ENCODE results near the gene PTPRM. TPM values are rescaled to one million over a fixed set of nuclear protein-coding genes. Genes with fewer than 3 reads are reported as not detected.

The PTPRM gene
- total RNA-seq, 4 donors from 2014 or later = 62.7 to 94.0 (median 76.0) TPM

GRCh38 chr18:7647500-7647899, 80.4 kb downstream of the PTPRM start:
- DNase-seq (ENCODE audit: extremely low spot score) = no peak
- no peak overlapping the region for H3K27ac ChIP-seq (replicated peaks in 1 of 4)
- no peak for TF ChIP-seq EP300 (IDR thresholded peaks at IDR 0.05)
- TF ChIP-seq CTCF (IDR thresholded peaks at IDR 0.05) = no peak
- TF ChIP-seq POLR2AphosphoS5 (IDR thresholded peaks at IDR 0.05) = no peak
- no peak for TF ChIP-seq POLR2A (IDR thresholded peaks at IDR 0.05; ENCODE audit: low read depth)
- intact Hi-C loops (cut with DNase I) = no loop called here
- no peak overlapping the region for H3K4me3 ChIP-seq
- H3K4me1 ChIP-seq = peaks cover 20 to 22% (median 21%) of the 10 kb centered on the region in 4 donors
- no peaks in the 10 kb centered on the region for H3K27me3 ChIP-seq
- WGBS = 90% methylated on average over 3 of the region's 3 CpGs
- no peaks in the 10 kb centered on the region for H3K36me3 ChIP-seq
- H3K9me3 ChIP-seq = peaks cover 0 to 11% (median 0%) of the 10 kb centered on the region in 4 donors

GRCh38 chr18:7657050-7657449, 89.9 kb downstream of the PTPRM start:
- no peak for DNase-seq (ENCODE audit: extremely low spot score)
- no peaks in the 10 kb centered on the region for H3K36me3 ChIP-seq
- WGBS = 36% methylated on average over 6 of the region's 6 CpGs
- intact Hi-C loops (cut with DNase I) = no loop called here
- no peaks in the 10 kb centered on the region for H3K27me3 ChIP-seq
- no peak overlapping the region for H3K4me3 ChIP-seq
- H3K9me3 ChIP-seq = no peaks in the 10 kb centered on the region
- no peak overlapping the region for H3K27ac ChIP-seq (replicated peaks in 1 of 4)
- no peak for TF ChIP-seq CTCF (IDR thresholded peaks at IDR 0.05)
- no peak for TF ChIP-seq POLR2A (IDR thresholded peaks at IDR 0.05; ENCODE audit: low read depth)
- no peak for TF ChIP-seq EP300 (IDR thresholded peaks at IDR 0.05)
- no peak for TF ChIP-seq POLR2AphosphoS5 (IDR thresholded peaks at IDR 0.05)
- H3K4me1 ChIP-seq = peaks cover 17 to 25% (median 24%) of the 10 kb centered on the region in 4 donors

GRCh38 chr18:7657937-7658336, 90.8 kb downstream of the PTPRM start:
- no peak overlapping the region for H3K27ac ChIP-seq (replicated peaks in 1 of 4)
- H3K4me1 ChIP-seq = peaks cover 17 to 30% (median 25%) of the 10 kb centered on the region in 4 donors
- H3K36me3 ChIP-seq = no peaks in the 10 kb centered on the region
- H3K9me3 ChIP-seq = no peaks in the 10 kb centered on the region
- 97% methylated on average over 2 of the region's 2 CpGs for WGBS
- H3K27me3 ChIP-seq = no peaks in the 10 kb centered on the region
- no peak overlapping the region for H3K4me3 ChIP-seq
- TF ChIP-seq POLR2AphosphoS5 (IDR thresholded peaks at IDR 0.05) (no peak), CTCF (IDR thresholded peaks at IDR 0.05) (no peak), POLR2A (IDR thresholded peaks at IDR 0.05; ENCODE audit: low read depth) (no peak), EP300 (IDR thresholded peaks at IDR 0.05) (no peak)
- no peak for DNase-seq (ENCODE audit: extremely low spot score)
- intact Hi-C loops (cut with DNase I) = no loop called here

GRCh38 chr18:7658701-7659100, 91.6 kb downstream of the PTPRM start:
- intact Hi-C loops (cut with DNase I) = no loop called here
- TF ChIP-seq CTCF (IDR thresholded peaks at IDR 0.05) = no peak
- TF ChIP-seq POLR2AphosphoS5 (IDR thresholded peaks at IDR 0.05) = no peak
- TF ChIP-seq POLR2A (IDR thresholded peaks at IDR 0.05; ENCODE audit: low read depth) = no peak
- TF ChIP-seq EP300 (IDR thresholded peaks at IDR 0.05) = no peak

GRCh38 chr18:7661207-7661606, 94.1 kb downstream of the PTPRM start:
- H3K4me1 ChIP-seq = peaks cover 17 to 30% (median 23%) of the 10 kb centered on the region in 4 donors
- TF ChIP-seq POLR2AphosphoS5 (IDR thresholded peaks at IDR 0.05) (no peak), POLR2A (IDR thresholded peaks at IDR 0.05; ENCODE audit: low read depth) (no peak), EP300 (IDR thresholded peaks at IDR 0.05) (no peak)
- H3K36me3 ChIP-seq = no peaks in the 10 kb centered on the region
- WGBS = 91% methylated on average over 1 of the region's 1 CpG
- intact Hi-C loops (cut with DNase I) = no loop called here
- H3K27me3 ChIP-seq = no peaks in the 10 kb centered on the region
- no peaks in the 10 kb centered on the region for H3K9me3 ChIP-seq
- DNase-seq (ENCODE audit: extremely low spot score) = no peak
- H3K27ac ChIP-seq (replicated peaks in 1 of 4) = no peak overlapping the region
- H3K4me3 ChIP-seq = no peak overlapping the region

More at GRCh38 chr18:7658701-7659100, 91.6 kb downstream of the PTPRM start:
- Histone ChIP-seq H3K4me3 (no peak overlapping the region), H3K27me3 (no peaks in the 10 kb centered on the region), H3K27ac (replicated peaks in 1 of 4) (no peak overlapping the region), H3K36me3 (no peaks in the 10 kb centered on the region), H3K9me3 (no peaks in the 10 kb centered on the region), H3K4me1 (peaks cover 17 to 35% (median 25%) of the 10 kb centered on the region in 4 donors)
- no peak for DNase-seq (ENCODE audit: extremely low spot score)
- 91% methylated on average over 1 of the region's 1 CpG for whole genome bisulfite sequencing

All from esophagus muscularis mucosa (tissue), 4 donors.